ENCODE measurements around the gene DLG3.
A peak's percentile ranks its signal among the peaks of the same experiment; 100 is the strongest.

The DLG3 gene

DNA sequence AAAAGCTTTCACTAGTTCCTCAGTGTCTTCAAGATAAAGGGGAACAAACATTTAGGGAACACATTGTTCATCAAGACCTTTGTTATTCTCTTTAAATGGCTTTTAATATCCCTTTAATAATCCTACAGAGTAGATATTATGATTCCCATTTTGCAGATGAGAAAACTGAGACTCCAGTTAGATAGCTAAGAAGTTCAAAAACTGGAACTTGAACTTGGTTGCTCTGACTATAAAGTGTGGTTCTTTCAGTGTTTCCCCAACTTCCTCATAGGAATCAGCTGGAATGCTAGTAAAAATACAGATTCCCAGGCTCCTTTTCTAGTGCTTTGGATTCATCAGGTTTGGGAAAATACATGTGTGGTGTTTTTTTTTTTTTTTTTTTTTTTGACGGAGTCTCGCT is 37.7 kb downstream of the DLG3 start:
- TF ChIP-seq ZNF384 (IDR thresholded peaks at IDR 0.05) (peak; percentile 18; the same call in 1 of the 2 replicates), FOXA1 (IDR thresholded peaks at IDR 0.05) (no peak), FOXM1 (IDR thresholded peaks at IDR 0.05; ENCODE audit: borderline replicate concordance) (no peak), ARNT (IDR thresholded peaks at IDR 0.05) (no peak), BHLHE40 (IDR thresholded peaks at IDR 0.05; ENCODE audit: borderline replicate concordance) (no peak)
- TF ChIP-seq, protein P1, sequence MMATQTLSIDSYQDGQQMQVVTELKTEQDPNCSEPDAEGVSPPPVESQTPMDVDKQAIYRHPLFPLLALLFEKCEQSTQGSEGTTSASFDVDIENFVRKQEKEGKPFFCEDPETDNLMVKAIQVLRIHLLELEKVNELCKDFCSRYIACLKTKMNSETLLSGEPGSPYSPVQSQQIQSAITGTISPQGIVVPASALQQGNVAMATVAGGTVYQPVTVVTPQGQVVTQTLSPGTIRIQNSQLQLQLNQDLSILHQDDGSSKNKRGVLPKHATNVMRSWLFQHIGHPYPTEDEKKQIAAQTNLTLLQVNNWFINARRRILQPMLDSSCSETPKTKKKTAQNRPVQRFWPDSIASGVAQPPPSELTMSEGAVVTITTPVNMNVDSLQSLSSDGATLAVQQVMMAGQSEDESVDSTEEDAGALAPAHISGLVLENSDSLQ (IDR thresholded peaks at IDR 0.05) = no peak
- CTCF ChIA-PET = interaction anchor here (0.5 kb wide), 1 partner anchor 254 kb away, joined by 6 read pairs; no protein-coding TSS in a partner anchor
- POLR2A ChIA-PET = interaction anchor here (1.4 kb wide), 1 partner anchor 31 kb away, joined by 3 read pairs; no protein-coding TSS in a partner anchor
- DNase-seq (ENCODE audit: extremely low spot score) = no peak

DNA sequence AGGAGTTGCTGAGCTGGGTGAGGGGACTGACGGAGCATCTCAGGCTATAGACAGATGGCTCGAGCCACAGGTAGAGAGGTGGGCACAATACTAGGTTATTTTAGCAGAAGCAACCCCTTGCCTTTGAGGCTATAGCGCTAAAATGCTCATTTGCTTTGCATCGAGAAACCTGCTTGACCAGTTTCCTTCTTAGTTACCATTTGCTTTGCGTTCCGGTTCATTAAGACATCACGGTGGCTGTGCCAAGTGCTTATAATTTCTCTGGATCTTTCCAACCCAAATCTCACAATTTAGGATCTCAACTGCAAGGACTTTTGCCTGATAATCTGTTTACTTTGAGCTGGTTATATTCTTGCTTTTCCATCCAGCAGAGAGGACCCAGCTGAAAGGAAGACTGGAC is 40.8 kb downstream of the DLG3 start:
- ChIA-PET POLR2A (no interaction called here), CTCF (no interaction called here)
- DNase-seq (ENCODE audit: extremely low spot score) = no peak
- TF ChIP-seq FOXA1 (IDR thresholded peaks at IDR 0.05) = no peak
- no peak for TF ChIP-seq TARDBP (IDR thresholded peaks at IDR 0.05)
- no peak for TF ChIP-seq CTBP1 (IDR thresholded peaks at IDR 0.05; ENCODE audit: borderline replicate concordance)
- no peak for TF ChIP-seq ZNF384 (IDR thresholded peaks at IDR 0.05)
- TF ChIP-seq HDGF (IDR thresholded peaks at IDR 0.05; ENCODE audit: borderline replicate concordance) = no peak
- no peak for TF ChIP-seq ELF4 (IDR thresholded peaks at IDR 0.05)
- TF ChIP-seq L3MBTL2 (conservative IDR thresholded peaks at IDR 0.05) = no peak
- TF ChIP-seq, protein P1 (IDR thresholded peaks at IDR 0.05) = no peak
- no peak for TF ChIP-seq BHLHE40 (IDR thresholded peaks at IDR 0.05; ENCODE audit: borderline replicate concordance)
- no peak for TF ChIP-seq SP1 (IDR thresholded peaks at IDR 0.05)
- TF ChIP-seq LEF1 (IDR thresholded peaks at IDR 0.05; ENCODE audit: borderline replicate concordance) = no peak
- TF ChIP-seq NFRKB (IDR thresholded peaks at IDR 0.05) = no peak
- TF ChIP-seq FOXM1 (IDR thresholded peaks at IDR 0.05; ENCODE audit: borderline replicate concordance) = no peak
- no peak for TF ChIP-seq FOXK2 (IDR thresholded peaks at IDR 0.05)
- TF ChIP-seq ARNT (IDR thresholded peaks at IDR 0.05) = no peak

DNA sequence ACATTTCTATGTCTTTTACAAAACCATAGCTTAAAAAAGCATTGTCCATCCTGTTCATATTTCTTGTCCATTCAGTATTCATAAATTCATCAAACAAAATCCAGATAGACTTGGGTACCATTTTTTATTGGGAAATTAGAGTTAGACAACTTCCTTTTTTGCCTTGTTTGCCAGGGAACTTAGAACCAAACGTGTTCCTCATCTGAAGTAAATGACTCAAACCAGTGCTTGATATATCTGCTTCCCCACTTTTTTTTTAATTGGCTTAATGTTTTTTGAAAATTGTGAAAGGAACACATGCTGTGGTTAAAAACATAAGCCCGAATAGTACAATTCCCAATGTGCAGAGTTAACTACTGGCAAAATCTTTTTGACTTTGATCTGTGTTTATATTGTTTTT is 44.2 kb downstream of the DLG3 start:
- ChIA-PET POLR2A (no interaction called here), CTCF (no interaction called here)
- no peak for DNase-seq (ENCODE audit: extremely low spot score)
- no peak for TF ChIP-seq ZNF384 (IDR thresholded peaks at IDR 0.05)
- TF ChIP-seq, protein P1 (IDR thresholded peaks at IDR 0.05) = no peak
- TF ChIP-seq SUZ12 (IDR thresholded peaks at IDR 0.05) = no peak
- TF ChIP-seq ARNT (IDR thresholded peaks at IDR 0.05) = no peak

DNA sequence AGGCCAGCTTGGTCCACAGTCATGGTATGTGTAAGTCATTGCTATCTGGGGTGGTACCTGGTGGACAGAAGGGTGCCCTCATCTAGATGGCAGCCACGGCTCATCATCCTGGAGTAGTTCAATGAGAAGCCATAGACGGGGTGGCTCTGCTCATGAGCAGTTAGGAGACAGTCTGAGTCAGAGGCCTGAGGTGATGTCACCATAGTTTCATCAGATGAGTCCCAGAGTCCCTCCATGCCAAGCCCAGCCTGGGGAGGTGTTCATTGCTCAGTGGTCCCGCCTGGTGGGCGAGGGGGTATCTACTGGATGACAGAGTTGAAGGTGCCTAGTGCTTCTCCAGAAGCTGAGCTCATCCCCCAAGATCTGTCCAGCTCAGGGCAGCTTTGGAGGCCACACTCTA is 49.8 kb downstream of the DLG3 start:
- ChIA-PET CTCF (no interaction called here), POLR2A (no interaction called here)
- TF ChIP-seq LEF1 (IDR thresholded peaks at IDR 0.05; ENCODE audit: borderline replicate concordance) = no peak
- no peak for TF ChIP-seq HDGF (IDR thresholded peaks at IDR 0.05; ENCODE audit: borderline replicate concordance)
- no peak for TF ChIP-seq L3MBTL2 (conservative IDR thresholded peaks at IDR 0.05)
- no peak for TF ChIP-seq ELF4 (IDR thresholded peaks at IDR 0.05)
- TF ChIP-seq NFRKB (IDR thresholded peaks at IDR 0.05) = no peak
- no peak for TF ChIP-seq ARNT (IDR thresholded peaks at IDR 0.05)
- no peak for TF ChIP-seq FOXA1 (IDR thresholded peaks at IDR 0.05)
- TF ChIP-seq SUZ12 (IDR thresholded peaks at IDR 0.05) = no peak
- no peak for TF ChIP-seq CTBP1 (IDR thresholded peaks at IDR 0.05; ENCODE audit: borderline replicate concordance)
- DNase-seq (ENCODE audit: extremely low spot score) = no peak

DNA sequence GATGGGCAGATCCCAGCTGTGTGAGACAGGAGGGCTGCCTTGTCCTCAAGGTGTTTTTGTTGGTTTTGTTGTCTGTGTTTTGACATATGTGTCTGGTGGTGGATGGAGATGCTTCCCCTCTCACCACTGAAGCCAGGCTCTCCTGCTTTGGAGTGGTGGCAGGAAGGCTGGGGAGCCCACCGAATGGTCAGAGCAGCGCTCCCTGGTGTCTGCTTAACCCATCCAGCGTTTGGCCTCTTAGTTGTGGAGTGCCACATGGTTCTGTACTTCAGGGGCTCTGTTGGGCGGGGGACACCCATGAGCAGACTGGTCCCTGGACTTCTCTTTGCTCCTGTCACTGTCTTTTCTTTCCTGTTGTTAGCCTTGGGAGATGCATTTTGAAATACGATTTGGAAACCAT is 51.9 kb downstream of the DLG3 start:
- ChIA-PET POLR2A (no interaction called here), CTCF (no interaction called here)
- no peak for DNase-seq (ENCODE audit: extremely low spot score)
- TF ChIP-seq L3MBTL2 (conservative IDR thresholded peaks at IDR 0.05) (no peak), ZNF384 (IDR thresholded peaks at IDR 0.05) (no peak), TARDBP (IDR thresholded peaks at IDR 0.05) (no peak), LEF1 (IDR thresholded peaks at IDR 0.05; ENCODE audit: borderline replicate concordance) (no peak), SP1 (IDR thresholded peaks at IDR 0.05) (no peak), ELF4 (IDR thresholded peaks at IDR 0.05) (no peak), ARNT (IDR thresholded peaks at IDR 0.05) (no peak), NFRKB (IDR thresholded peaks at IDR 0.05) (no peak), FOXK2 (IDR thresholded peaks at IDR 0.05) (no peak), CTBP1 (IDR thresholded peaks at IDR 0.05; ENCODE audit: borderline replicate concordance) (no peak), BHLHE40 (IDR thresholded peaks at IDR 0.05; ENCODE audit: borderline replicate concordance) (no peak)
- TF ChIP-seq, protein P1 (IDR thresholded peaks at IDR 0.05) = no peak

DNA sequence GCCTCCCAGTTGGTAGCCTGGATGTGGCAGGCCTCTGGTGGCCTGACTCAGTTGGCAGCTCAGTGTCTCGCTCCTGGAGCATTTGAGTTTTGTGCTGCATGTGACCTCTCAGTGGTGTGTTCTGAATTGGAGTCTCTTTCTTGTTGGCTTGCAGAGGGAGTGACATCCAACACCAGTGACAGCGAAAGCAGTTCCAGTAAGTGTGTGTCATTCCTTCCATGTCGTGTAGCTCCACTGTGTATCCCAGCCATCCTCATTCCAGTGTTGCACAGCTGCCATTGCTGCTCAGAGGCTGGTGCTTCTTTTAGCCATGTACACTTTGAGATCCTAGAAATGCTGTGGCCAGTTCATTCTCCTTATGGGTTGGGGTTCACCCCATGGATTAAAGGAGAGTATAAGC is 52.4 kb downstream of the DLG3 start:
- no peak for TF ChIP-seq HDGF (IDR thresholded peaks at IDR 0.05; ENCODE audit: borderline replicate concordance)
- TF ChIP-seq LEF1 (IDR thresholded peaks at IDR 0.05; ENCODE audit: borderline replicate concordance) = no peak
- TF ChIP-seq NFRKB (IDR thresholded peaks at IDR 0.05) = no peak
- TF ChIP-seq SP1 (IDR thresholded peaks at IDR 0.05) = no peak
- no peak for TF ChIP-seq FOXM1 (IDR thresholded peaks at IDR 0.05; ENCODE audit: borderline replicate concordance)
- no peak for TF ChIP-seq ELF4 (IDR thresholded peaks at IDR 0.05)
- no peak for TF ChIP-seq FOXK2 (IDR thresholded peaks at IDR 0.05)
- TF ChIP-seq ZNF384 (IDR thresholded peaks at IDR 0.05) = no peak
- TF ChIP-seq CTBP1 (IDR thresholded peaks at IDR 0.05; ENCODE audit: borderline replicate concordance) = no peak
- no peak for TF ChIP-seq SUZ12 (IDR thresholded peaks at IDR 0.05)
- TF ChIP-seq L3MBTL2 (conservative IDR thresholded peaks at IDR 0.05) = no peak
- no peak for TF ChIP-seq BHLHE40 (IDR thresholded peaks at IDR 0.05; ENCODE audit: borderline replicate concordance)
- CTCF ChIA-PET = no interaction called here
- no peak for DNase-seq (ENCODE audit: extremely low spot score)
- POLR2A ChIA-PET = interaction anchor here (0.7 kb wide), 1 partner anchor 9 kb away, joined by 3 read pairs; no protein-coding TSS in a partner anchor
